DLD1 (cell line): ENCODE results near the gene SLX4IP.
"Not testable (repeated sequence)": the region's sequence is repeated elsewhere in the genome, so short reads cannot be mapped to it uniquely, and the experiment has no call there.

ENCODE experiments used
- in situ Hi-C: cut with HindIII; loops from 2 replicates; pipeline ENCODE4 v1.10.0; 2017; ENCODE audit warnings: low sequenced_read_pairs

SLX4IP gene

DNA sequence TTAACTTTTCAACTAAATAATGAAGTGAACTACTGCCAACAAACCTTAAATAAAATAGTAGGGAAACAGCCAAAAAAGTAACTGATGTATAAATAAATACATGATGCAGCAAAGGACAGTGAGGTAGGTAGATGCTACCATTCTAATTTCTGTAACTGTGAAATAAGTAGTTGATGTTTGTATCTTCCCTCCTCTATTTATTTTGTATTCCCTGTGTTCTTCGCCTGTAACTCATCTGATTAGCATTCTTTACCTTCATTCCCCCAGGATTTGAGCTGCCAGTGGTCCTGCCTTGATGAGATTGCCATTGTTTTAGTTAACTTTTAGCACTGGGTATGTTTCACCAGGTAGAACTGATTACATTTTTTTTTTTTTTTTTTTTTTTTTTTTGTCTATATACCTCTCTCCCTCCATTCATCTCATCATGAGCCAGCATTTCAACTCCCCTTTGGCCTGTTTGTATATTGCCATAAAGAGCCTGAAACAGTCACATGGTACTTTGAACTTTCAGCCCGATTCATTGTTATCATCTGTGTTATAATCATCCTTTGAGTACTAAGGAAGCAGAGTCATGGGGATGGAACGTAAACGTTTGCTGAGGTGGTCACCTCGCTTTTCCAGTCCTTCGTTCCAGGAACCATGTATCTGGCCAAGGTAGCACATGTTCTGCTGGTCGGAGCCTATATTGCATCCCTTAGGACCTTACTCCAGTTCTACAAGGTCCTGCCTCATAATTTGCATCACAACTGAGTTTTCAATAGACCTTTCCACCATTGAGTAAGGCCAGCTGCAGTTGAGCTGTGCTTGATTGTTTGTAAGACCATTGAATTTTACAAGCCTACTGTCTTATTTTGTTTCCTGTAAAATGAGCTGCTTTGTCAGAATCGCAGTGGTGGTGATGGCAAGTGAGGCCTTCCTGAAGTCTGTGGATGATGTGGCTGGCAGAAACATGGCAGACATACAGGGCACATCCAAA lies 131.1 kb downstream of the SLX4IP start:
- in situ Hi-C loops, result no loop called here

DNA sequence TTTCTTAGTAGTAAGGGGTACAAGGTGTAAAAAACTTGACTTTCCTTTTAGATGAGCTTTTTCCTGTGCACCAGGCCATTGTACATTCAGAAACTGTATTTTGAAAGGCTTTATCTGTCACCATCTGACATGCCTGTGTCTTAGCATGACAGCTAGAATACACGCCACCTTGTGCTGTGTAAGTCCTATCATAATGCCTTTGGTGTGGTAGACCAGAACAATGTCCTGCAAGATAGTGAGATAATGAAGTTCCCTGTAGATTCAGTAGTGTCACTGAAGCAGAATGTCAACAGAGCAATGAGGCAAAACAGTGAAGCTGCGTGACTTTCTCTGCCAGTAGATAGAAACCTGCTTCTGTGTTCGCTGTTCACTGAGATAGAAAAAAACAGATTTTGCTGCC lies 132.9 kb downstream of the SLX4IP start:
- in situ Hi-C loops, result no loop called here

DNA sequence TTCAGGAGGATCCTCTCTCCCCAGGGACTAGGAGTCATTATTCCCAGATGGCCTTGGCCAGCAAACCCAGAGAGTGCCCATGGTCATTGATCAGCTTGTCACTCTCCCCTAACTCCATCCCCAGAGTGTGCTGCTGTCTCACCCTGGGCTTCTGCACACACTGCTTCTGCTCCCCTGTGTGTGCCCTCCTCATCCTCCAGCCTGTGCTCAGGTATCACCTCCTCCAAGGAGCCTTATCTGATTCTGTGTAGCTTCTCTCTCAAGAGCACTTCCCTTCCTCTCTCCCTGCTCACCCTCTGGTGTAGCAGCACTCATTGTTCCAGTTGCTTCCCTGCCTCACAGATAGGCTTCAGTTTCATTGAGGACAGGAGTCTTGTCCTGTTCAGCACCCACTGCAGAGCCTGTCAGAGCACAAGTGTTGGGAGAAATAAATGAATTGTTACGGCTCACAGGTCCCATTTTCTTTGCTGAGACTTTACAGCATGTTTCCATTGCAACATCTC lies 136.3 kb downstream of the SLX4IP start:
- in situ Hi-C loops, result no loop called here

DNA sequence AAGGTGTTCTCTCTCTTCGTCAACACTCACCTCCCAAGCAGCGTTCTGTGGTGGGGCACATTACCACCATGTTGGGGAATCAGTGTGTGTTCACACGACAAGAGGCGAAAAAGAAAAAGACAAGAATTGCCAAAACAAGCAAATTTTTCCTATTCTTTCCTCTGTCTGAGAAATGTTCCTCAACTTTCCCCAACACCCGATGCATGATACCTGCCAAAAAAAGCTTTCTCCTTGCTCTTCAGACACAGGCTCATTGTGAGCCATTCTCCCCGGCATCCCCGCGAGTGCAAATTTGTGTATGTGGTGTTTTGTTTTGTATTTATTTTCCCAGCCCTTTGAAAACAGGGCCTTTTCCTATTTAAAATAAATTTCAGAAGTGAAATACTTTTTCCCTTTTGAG lies 137.7 kb downstream of the SLX4IP start:
- in situ Hi-C loops, result no loop called here

DNA sequence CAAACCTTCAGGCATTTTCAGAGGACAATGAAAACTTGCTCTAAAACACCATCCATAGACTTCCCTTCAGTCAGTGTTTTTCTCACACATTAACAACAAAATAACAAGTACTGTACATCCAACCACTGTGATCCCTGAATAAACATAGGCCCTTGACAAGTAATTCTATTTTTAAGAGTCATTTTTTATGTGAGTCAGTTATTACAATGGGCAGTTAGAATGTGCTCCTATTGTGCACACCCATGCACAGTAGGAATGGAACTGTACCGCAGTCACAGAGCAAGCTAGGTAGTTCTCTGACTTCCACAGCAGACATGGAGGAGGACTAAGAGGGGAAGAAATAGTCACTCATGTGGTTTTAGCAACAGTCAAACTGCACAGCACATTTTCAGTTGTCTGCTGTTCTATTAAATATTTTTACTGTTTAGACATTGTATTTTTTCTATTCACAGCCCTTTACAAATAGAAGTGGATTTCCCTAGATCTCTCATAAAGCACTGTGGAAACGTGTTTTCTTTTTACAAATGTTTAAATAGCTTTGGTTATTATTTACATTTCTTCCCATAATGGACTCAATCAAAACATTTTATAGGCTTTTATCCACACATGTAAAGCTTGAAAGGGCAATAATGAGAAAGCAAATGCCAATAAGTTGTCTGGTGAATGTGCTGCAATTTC lies 138.3 kb downstream of the SLX4IP start:
- in situ Hi-C loops, result no loop called here

DNA sequence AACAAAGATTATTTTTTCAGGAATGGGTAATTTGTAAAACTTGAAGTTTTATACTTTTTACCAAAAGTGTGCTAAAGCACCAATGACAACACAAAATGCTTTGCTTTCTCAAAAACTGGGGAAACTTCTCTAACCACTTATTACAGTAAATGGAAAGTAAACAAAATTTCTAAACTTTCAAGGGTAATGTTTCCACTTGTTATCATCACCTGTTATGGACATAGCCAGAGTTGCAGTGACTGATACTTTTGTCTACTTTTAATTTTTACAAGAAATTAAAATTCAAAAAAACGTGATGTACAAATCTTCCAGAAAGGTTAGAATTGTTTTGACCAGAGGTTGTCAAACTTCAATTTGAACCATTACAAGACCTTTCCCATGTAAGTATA lies 138.8 kb downstream of the SLX4IP start:
- in situ Hi-C loops, result no loop called here

DNA sequence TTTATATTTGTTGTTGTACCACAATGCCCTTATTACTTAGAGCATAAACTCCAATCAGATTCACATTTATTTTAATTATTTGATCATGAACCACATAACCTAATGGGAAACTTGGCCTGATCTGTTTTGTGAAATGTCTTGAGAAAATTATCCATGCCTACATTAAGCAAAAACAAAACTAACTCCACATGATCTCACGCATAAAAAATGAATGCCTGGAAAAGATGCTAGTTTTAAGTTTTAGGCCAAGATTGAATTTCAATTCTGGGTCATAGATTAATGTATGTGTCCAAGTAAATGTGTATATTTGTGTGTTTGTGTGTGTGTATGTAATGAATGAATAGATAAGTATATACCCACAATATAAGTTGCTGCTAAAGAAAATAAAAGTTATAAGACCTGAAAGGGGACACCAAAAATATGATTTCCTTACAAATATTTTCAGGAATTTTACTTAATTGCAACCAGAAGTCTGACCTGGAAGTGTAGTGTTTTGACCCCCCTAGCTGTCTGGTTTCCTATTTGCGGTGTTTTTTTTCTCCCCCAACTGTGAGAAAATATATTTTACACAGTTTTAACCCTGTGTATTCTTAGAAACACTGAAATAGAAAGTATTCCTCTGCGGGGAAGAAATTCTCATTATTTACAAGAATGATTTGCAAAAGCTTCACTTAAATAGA lies 141.4 kb downstream of the SLX4IP start:
- in situ Hi-C loops, result no loop called here

DNA sequence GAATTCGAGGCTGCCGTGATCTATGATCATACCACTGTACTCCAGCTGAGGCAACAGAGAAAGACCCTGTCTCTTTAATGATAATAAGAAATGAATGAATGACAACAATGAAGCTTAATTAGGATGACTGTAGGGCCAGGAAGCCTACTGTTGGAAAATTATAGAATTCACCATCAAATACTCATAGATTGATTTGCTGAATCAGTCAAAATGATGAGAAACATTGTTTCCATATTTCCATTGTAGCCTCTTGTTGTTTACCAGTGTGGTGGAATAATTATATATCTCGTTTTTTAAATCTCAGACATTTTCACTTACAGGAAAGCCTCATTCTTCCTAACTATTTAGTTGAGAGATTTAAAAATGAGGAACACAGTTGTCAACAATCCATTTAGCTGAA lies 142.5 kb downstream of the SLX4IP start:
- in situ Hi-C loops, result no loop called here

DNA sequence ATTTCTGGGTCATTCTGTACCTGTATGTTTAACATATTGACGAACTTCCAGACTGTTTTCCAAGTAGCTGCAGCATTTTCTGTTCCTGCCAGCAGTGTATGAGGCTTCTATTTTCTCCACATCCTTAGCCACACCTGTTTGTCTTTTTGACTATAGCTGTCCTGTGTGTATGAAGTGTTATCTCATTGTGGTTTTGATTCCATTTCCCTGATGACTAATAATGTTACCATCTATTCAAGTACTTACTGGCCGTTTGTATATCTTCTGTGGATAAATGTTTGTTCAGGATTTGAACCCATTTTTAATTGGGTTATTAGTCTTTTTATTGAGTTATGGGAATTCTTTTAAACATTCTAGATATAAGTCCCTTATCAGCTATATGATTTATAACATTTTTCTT lies 143.5 kb downstream of the SLX4IP start:
- in situ Hi-C loops, result no loop called here

DNA sequence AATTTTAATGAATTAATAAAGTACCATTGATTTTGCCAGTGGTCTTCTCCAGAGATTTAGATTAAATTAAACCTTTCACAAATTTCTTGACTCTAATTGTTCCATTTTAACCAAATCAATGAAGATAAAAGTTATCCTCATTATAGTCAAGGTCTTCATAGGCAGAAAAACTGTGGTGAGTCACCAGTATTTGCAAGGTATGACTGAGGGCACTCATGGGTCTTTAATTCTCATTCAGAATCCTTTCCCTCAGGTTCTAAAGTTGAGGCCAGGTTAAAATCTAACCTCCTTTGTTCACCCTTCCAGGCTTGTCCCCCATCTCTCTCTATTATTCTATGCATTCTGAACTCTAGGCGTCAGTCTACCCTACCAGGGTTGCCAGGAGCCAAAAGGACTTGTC lies 144.8 kb downstream of the SLX4IP start:
- in situ Hi-C loops, result no loop called here

DNA sequence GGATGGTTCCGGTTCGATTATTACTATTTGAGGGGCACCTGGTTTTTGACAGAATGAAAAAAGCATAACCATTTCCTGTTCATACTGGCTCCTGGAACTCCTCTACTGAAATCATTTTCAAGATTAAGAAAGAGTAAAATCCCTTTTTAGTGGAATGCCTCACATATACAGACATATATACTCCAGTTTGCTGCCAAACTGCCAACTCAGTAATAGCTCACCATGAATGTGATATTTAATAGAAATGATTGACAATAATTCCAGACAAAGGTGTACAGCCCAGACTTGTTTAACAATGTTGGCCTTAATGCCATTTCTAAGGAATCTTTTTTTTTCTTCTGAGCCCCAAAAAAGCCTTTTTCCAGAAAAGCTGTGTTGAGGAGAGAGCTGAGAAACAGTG lies 145.6 kb downstream of the SLX4IP start:
- in situ Hi-C loops, result no loop called here

DNA sequence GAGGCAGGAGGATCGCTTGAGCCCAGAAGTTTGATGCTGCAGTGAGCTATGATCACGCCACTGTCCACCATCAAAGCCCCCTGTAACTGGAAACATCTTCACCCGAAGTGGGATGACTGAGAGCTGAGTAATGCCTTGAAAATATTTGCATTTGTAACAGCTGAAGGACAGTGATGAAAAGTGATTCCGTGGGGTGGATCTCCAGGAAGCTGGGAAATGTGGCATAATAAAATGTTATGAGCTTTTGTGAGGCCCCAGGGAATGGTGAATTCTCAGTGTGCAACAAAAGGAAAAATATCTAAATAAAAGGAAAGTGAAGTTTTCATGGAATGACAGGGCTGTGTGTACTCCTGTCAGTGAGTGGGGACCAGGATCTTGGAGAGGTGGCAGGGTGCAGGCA lies 146.7 kb downstream of the SLX4IP start:
- in situ Hi-C loops, result no loop called here

DNA sequence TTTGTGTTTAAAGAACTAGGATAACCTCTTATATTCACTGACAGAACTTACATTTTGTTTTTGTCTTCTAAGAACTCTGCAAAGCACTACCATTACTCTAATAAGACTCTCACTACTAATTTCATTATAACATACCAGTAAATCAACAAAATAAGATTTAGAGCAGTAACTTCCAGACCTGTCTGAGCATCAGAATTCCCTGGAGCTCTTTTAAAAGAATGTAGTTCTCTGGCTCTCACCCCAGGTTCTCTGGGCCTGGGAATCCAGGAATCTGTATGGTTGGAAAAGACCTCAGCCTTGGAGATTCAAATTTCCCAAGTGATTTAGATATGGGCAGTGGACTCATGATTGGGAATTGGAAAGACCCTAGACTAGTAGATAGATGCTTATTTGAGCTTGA lies 149.3 kb downstream of the SLX4IP start:
- in situ Hi-C loops, result no loop called here

DNA sequence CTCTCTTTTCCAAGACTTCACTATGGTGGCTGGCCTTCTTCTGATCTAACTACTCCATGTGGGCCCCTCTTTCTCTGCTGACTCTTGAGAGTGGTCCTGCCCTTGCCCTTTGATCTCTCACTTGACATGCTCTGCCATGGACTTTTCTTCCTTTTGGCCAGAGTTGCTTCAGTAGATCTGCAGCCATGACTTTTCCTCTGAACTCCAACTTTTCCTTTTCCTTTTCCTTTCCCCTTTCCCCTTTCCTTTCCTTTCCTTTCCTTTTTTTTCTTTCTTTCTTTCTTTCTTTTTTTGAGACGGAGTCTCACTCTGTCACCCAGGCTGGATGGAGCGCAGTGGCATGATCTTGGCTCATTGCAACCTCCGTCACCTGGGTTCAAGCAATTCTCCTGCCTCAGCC lies 150.2 kb downstream of the SLX4IP start:
- in situ Hi-C loops, result no loop called here

DNA sequence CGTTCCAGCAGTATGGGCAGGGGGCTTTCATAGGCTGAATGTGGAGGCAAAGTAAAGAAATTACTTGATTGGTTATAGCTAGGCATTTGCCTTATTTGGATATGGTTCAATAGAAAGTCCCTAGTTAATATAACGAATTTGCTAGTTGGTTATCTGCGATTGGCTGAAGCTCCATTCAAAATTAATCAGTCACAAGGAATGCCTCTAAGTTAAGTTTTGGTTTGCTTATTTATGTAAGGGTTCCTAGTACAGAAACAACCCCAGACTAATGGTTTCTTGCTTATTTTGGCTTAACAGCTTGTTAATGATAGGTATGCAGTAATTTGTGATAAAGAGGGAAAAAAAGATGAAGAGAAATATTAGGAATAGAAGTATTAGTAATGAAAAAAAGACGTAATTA lies 151.2 kb downstream of the SLX4IP start:
- in situ Hi-C loops, result no loop called here

DNA sequence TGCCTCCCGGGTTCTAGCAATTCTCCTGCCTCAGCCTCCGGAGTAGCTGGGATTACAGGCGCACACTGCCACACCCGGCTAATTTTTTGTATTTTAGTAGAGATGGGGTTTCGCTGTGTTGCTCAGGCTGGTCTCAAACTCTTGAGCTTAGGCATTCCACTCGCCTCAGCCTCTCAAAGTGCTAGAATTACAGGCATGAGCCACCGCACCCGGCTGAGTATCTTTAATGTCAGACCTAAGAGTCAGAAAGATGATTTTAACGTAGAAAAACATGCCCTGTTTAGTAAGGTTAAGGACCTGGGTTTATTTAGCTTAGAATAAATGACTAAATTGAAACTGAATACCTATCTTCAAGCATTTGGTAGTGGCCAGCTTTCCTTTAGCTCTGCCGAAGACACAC lies 155.3 kb downstream of the SLX4IP start:
- in situ Hi-C loops, result not testable (repeated sequence)

DNA sequence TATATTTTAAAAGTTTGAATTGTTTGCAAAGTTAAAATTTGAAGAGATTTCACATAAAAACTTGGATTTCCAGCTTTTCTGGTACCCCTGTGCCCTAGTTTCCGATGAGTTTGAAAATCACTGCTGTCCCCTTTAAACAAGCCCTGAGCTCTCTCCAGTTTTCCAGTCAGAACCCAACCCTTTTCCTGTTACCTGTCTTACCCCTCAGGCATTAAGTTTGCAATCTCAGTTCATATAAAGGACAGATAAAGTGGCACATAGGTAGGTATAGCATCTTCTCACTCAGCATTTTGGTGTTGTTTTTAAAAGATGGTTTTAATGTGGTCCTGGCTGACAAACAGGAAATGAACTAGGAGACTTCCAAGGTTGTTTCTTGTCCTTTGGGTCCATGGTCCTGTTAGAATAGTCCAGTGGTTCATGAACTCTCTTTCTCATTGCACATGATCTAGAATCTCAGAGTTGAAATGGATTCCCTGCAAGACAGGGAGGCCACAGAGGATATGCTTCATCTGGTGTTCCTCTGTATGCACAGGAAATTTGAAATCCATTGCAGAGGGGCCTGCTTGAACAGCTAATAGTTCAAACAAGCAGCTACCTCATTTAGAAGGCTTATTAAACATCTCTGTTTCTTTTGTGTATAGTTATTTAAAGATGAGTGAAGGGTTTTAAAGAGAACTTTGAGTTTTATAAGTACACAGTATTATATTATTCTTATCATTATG lies 156.0 kb downstream of the SLX4IP start:
- in situ Hi-C loops, result no loop called here

DNA sequence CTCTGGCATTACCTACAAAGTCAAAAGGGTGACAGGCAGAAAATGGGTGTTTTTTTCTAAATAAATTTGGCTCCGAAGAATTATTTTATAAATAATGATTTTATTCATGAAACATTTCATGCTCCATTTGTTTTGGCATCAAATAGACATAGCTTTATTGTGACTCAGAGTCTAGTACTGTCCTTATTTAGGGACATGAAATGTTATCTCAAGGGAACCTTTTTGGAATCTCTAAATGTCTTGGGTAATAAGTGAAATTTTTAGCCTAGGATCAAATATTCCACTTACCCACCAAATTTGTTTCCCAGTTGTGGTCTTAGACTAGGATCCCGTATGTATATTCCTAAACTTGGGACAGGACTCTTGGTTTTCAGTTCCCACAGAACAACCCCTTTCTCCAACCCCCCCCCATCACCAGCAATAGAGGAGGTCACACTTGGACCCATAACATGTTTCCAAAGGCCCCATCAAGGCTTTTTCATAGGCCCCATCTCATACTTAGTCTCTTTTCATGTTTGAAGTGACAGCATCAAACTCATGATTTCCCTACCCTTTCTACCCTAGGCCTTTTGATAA lies 156.9 kb downstream of the SLX4IP start:
- in situ Hi-C loops, result no loop called here

DNA sequence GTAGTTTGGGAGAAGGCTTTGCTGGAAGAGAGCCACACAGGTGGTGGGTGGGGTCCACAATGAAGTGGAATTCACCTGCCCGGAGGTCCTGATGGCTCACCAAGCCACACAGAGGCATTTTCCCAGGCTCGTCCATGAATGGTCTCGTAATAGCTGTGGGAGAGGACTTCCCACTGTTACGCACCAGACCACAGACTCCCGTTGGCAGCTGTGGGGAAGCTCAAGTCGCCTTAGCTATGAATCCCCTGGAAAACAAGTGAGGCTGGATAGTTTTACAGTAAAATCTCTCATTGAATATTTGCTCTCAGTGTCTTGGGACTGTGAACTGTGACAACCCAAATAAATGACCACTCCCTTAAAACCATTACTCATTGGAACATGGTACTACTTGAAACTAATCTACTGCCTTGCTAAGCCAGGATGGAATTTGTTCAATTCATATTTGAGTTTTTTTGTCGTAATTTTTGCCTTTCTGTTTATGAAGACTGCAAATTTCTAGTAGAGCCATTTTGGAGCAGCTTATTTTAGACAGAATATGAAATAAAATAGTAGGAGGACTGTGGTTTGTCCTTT lies 159.3 kb downstream of the SLX4IP start:
- in situ Hi-C loops, result no loop called here

DNA sequence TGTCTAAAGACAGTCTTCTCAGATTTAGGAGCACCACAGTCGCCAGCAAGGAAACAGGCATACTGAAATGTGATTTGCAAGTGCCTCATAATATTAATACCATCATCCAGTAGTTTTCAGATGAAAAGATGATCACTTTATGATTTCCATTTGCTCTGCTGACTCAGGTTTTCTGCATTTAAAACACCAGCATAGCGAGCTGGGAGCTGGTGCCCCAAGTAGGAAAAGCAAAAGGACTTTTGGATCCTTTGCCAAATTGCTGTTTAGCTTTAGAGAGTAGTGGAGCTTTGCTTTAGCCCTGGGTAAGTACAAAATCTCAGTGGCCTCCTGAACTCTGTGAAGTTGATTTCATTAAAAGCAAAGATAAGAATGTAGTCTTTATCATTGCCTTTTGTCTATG lies 160.2 kb downstream of the SLX4IP start:
- in situ Hi-C loops, result no loop called here
